Thymus (tissue), 11 donors: Measurements from ENCODE around the gene MAP6D1. TPM values are rescaled to one million over a fixed set of nuclear protein-coding genes. Genes with fewer than 3 reads are reported as not detected.
A peak's percentile ranks its signal among the peaks of the same experiment; 100 is the strongest.
"Not testable (repeated sequence)": the region's sequence is repeated elsewhere in the genome, so short reads cannot be mapped to it uniquely, and the experiment has no call there.

Source experiments
- DNase-seq, 9 donors: peaks; one replicate each; pipeline ENCODE4 v3.0.0-alpha.2; 2013; ENCODE audit warnings: low spot score in 9 of 9, low read depth in 6 of 9, missing footprints in 1 of 9
- H3K27ac ChIP-seq, 2 donors: one replicate each; pipeline ENCODE4 v1.5.1; 2013; ENCODE audit warnings: control low read depth in 1 of 2, low read depth in 1 of 2, low read length in 1 of 2, mild to moderate bottlenecking in 1 of 2, moderate library complexity in 1 of 2
- H3K27me3 ChIP-seq, 2 donors: one replicate each; pipeline ENCODE4 v1.5.1; 2013; ENCODE audit warnings: low read length in 1 of 2; ENCODE audit not compliant: control insufficient read depth in 2 of 2, insufficient read depth in 1 of 2
- H3K36me3 ChIP-seq, 2 donors: one replicate each; pipeline ENCODE4 v1.5.1; 2013; ENCODE audit warnings: low read length in 1 of 2, mild to moderate bottlenecking in 1 of 2, moderate library complexity in 1 of 2; ENCODE audit not compliant: control insufficient read depth in 2 of 2, insufficient read depth in 2 of 2
- H3K4me1 ChIP-seq, 2 donors: one replicate each; pipeline ENCODE4 v1.5.1; 2013; ENCODE audit warnings: low read length in 2 of 2; ENCODE audit not compliant: control insufficient read depth in 2 of 2, insufficient read depth in 2 of 2
- H3K4me3 ChIP-seq, 2 donors: one replicate each; pipeline ENCODE4 v1.5.1; 2013; ENCODE audit warnings: low read length in 2 of 2, control low read depth in 1 of 2, mild to moderate bottlenecking in 1 of 2
- H3K9me3 ChIP-seq, 2 donors: one replicate each; pipeline ENCODE4 v1.5.1; 2013; ENCODE audit warnings: low read length in 1 of 2, mild to moderate bottlenecking in 1 of 2; ENCODE audit not compliant: control insufficient read depth in 2 of 2, insufficient read depth in 1 of 2
- WGBS: extraction: QIAGEN DNeasy Blood & Tissue Kit; methylation state at CpG from one replicate; pipeline ENCODE4 v1.1.7; 2013; 5-methylcytosine and 5-hydroxymethylcytosine counted together
- polyA plus RNA-seq: library from polyadenylated mRNA; stranded (reverse); fragments of 200-250 nt; gene quantifications from one replicate; pipeline ENCODE4 v1.2.3, GENCODE V29; 2013
- total RNA-seq: library from RNA; stranded (reverse); fragments of 120-200 nt; gene quantifications from one replicate; pipeline ENCODE4 v1.2.4, GENCODE V29; 2013
- donor health status: healthy.

The MAP6D1 gene
- total and polyA plus RNA-seq, 2 donors = 4.1 to 4.8 TPM

DNA sequence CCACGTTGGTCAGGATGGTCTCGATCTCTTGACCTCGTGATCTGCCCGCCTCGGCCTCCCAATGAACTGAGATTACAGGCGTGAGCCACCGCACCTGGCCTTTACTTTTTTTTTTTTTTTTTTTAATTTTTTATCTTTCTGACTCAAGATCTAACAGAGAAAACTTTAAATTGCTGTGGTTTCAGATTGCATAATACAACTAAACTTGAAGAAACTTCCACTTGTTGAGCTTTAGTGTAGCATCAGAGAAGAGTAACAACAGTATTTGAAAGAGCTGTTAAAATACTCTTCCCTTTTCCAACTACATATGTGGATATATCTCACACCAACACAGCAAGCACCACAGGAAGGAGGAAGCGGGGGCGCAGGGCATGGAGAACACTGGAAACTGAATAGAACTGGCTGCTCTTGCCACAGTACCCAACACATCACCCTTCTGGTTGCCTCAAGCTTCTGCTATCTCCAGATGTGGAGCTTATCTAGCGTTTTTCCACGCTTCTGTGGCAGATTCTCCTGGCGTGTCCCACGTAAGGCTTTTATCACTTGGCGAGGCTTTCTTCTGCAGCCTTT, 45.4 kb downstream of the MAP6D1 start:
- Histone ChIP-seq H3K36me3 (peaks cover 44 to 83% of the 10 kb centered on the region in 2 donors), H3K27me3 (no peaks in the 10 kb centered on the region), H3K27ac (no peak overlapping the region), H3K9me3 (no peaks in the 10 kb centered on the region), H3K4me1 (no peaks in the 10 kb centered on the region), H3K4me3 (no peak overlapping the region)
- 96% methylated on average over 14 of the region's 14 CpGs for WGBS
- no peak for DNase-seq

DNA sequence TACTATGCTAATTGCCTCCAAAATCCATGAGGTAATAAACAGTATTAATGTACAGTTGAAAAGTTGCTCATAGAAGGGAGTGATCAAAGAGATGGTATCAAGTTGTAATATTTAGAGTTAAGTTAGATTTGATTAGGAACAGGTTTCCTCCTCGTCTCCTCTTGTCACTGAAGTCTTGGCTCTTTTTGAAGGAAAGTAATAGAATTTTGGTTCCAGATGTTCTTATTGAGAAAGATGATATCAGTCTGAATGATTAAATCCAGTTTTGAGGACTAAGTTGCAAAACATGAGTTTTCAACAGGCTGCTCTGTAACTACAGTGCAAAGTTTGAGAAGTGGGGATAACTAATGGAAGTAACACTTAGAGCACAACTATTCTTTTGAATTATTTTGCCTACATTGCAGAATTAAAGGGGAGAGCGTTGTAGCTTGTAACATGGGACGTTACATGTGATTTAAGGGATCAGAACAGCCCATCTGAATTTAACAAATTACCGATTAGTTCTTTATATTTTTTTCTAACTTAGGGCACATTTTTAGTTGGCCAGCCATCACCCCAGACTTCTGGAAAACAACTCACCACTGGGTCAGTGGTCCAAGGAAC, 48.3 kb downstream of the MAP6D1 start:
- H3K9me3 ChIP-seq = no peaks in the 10 kb centered on the region
- H3K4me3 ChIP-seq = no peak overlapping the region
- H3K4me1 ChIP-seq = no peaks in the 10 kb centered on the region
- 98% methylated on average over 4 of the region's 4 CpGs for WGBS
- H3K36me3 ChIP-seq = peaks cover 53 to 89% of the 10 kb centered on the region in 2 donors
- H3K27ac ChIP-seq = no peak overlapping the region
- no peak for DNase-seq
- H3K27me3 ChIP-seq = no peaks in the 10 kb centered on the region

DNA sequence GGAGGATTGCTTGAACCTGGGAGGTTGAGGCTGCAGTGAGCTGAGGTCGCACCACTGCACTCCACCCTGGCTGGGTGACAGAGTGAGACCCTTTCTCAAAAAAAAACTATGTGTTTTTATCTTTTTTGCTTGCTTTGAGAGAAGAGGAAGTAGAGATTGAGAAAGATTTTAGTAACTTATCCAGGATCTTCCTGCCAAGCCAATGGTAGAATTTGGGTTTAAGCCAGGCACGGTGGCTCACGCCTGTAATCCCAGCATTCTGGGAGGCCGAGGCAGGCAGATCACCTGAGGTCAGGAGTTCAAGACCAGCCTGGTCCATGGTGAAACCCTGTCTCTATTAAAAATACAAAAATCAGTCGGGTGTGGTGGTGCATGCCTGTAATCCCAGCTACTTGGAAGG, 48.9 kb downstream of the MAP6D1 start:
- H3K4me3 ChIP-seq, H3K27me3 ChIP-seq, H3K9me3 ChIP-seq, H3K4me1 ChIP-seq, H3K27ac ChIP-seq, DNase-seq: not testable (repeated sequence)
- 95% methylated on average over 5 of the region's 5 CpGs for WGBS
- peaks cover 57 to 87% of the 10 kb centered on the region in 2 donors for H3K36me3 ChIP-seq

DNA sequence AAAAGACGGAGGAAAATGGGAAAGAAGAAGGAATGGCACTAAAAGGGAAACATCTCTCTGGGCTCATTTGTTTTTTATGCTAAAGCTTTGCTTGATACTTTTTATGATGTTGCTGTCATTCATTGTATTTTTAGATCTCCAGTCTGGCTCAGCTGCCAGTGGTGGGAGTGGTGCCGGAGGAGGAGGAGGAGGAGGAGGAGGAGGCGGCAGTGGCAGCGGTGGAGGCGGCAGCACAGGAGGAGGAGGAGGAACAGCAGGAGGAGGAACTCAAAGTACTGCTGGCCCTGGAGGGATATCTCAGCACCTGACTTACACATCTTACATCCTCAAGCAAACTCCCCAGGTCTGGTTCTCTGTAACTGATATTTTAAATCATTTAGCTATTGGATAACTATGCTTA, 49.6 kb downstream of the MAP6D1 start:
- Histone ChIP-seq H3K27ac (no peak overlapping the region), H3K9me3 (no peaks in the 10 kb centered on the region), H3K27me3 (no peaks in the 10 kb centered on the region), H3K36me3 (peaks cover 51 to 85% of the 10 kb centered on the region in 2 donors), H3K4me3 (no peak overlapping the region), H3K4me1 (no peaks in the 10 kb centered on the region)
- DNase-seq = no peak
- WGBS = 90% methylated on average over 5 of the region's 5 CpGs

DNA sequence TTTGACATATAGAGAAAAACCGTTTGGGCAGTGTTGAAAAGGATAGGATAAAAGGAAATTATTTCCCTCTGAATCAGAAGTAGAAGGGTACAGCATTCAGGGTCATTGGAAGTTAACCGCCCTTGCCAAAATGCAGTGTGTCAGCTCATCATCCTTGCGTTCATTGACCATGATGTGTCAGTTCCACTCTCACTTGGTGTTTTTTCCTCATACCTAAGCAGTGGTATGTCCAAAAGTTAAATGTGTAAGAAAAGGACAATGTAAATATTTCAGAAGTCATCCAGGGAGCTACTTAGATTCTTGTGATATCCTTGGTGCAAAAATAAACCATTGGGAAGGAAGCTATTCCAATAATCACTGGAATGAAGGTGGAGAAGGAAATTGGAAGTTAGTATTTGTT, 50.7 kb downstream of the MAP6D1 start:
- WGBS = 96% methylated on average over 3 of the region's 3 CpGs
- Histone ChIP-seq H3K4me1 (no peaks in the 10 kb centered on the region), H3K27me3 (no peaks in the 10 kb centered on the region), H3K9me3 (no peaks in the 10 kb centered on the region), H3K27ac (no peak overlapping the region), H3K36me3 (peaks cover 47 to 76% of the 10 kb centered on the region in 2 donors), H3K4me3 (no peak overlapping the region)
- DNase-seq = no peak

DNA sequence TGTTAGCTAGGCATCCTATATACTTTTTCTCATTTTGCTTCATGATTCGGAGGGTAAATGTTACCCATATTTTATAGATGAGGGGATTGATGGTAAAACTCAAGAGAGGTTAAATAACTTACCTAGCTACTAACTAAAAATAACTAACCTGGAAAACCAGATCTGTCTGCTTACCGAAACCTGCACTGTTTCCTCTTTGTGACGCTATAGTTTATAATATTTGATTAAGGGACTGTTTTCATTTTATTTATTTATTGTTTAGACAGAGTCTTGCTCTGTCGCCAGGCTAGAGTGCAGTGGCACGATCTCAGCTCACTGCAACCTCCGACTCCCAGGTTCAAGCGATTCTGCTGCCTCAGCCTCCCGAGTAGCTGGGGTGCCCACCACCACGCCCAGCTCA, 55.9 kb downstream of the MAP6D1 start:
- 98% methylated on average over 9 of the region's 9 CpGs for WGBS
- H3K4me1 ChIP-seq = peaks cover 2 to 6% of the 10 kb centered on the region in 2 donors

DNA sequence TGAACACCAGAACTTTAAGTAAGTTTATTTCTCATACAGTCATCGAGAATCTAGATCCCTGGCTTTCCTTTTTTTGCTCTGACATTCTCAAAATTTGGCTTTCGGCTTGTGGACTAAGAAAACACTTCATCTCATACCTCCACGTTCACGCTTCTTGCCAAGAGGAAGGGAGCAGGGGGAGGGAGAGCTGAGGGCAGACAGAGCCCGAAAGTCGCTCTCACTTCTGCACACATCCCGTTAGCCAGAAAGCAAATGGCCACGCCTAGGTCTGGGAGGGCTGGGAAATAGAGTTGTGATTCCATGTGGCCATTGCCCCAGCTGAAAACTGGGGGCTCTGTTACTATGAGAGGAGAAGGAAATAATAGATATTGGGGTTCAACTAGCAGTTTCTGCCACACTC, 57.3 kb downstream of the MAP6D1 start:
- H3K4me1 ChIP-seq = peaks cover 2 to 6% of the 10 kb centered on the region in 2 donors
- H3K36me3 ChIP-seq = peaks cover 17 to 47% of the 10 kb centered on the region in 2 donors
- no peaks in the 10 kb centered on the region for H3K9me3 ChIP-seq
- no peak for DNase-seq
- no peak overlapping the region for H3K4me3 ChIP-seq
- H3K27me3 ChIP-seq = no peaks in the 10 kb centered on the region
- WGBS = 95% methylated on average over 8 of the region's 8 CpGs
- no peak overlapping the region for H3K27ac ChIP-seq

More for the DNA sequence above, 55.9 kb downstream of the MAP6D1 start:
- peaks cover 28 to 54% of the 10 kb centered on the region in 2 donors for H3K36me3 ChIP-seq
- H3K4me3 ChIP-seq = no peak overlapping the region
- H3K9me3 ChIP-seq = no peaks in the 10 kb centered on the region
- no peak for DNase-seq
- no peak overlapping the region for H3K27ac ChIP-seq
- H3K27me3 ChIP-seq = no peaks in the 10 kb centered on the region

DNA sequence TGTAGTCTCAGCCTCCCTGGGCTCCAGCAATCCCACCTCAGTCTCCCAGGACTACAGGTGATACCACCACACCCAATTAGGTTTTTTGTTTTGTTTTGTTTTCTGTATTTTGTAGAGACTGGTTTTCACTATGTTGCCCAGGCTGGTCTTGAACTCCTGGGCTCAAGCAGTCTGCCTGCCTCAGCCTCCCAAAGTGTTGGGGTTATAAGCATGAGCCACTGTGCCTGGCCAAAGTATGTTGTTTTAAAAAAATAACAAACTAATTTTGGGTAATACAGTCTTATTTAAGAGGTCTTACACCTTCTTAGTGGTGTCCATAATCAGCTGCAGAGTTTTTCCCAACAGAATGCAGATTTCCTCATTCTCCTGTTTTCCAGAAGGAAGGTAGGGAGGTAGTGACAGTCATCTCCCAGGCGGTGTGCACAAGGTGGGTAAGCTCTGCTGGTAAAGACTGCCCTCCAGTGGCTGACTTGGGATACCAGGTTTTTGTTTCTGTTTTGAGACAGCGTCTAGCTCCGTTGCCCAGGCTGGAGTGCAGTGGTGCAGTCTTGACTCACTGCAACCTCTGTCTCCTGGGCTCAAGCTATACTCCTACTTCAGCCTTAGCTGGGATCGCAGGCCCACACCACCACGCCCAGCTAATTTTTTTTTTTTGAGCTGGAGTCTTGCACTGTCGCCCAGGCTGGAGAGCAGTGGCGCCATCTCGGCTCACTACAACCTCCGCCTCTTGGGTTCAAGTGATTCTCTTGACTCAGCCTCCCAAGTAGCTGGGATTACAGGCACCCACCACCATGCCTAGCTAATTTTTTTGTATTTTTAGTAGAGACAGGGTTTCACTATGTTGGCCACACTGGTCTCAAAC, 58.4 kb downstream of the MAP6D1 start:
- peak; percentile 32 to 86 (median 74) for DNase-seq
- Histone ChIP-seq H3K27me3 (no peaks in the 10 kb centered on the region), H3K36me3 (peaks cover 18 to 47% of the 10 kb centered on the region in 2 donors), H3K9me3 (no peaks in the 10 kb centered on the region), H3K4me1 (peaks cover 2 to 6% of the 10 kb centered on the region in 2 donors), H3K27ac (no peak overlapping the region), H3K4me3 (no peak overlapping the region)
- 83% methylated on average over 9 of the region's 9 CpGs for WGBS

DNA sequence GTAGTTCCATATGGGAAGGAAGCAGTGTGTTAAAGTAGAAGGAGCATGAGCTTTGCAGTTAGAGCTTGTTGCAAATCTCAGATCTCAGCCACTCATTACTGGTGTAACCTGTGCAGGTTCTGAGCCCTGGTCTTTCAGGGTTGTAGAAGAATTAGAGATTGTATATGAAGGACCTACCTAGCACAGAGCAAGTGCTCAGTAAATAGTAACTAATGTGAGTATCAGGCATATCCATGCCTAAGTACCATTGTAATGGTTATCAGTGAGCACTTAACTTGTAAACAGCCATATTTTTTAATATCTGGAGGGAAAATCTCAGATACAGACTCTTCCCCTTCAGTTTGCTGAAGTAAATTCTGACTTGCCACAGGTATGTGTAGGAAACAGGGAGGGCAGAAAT, 59.3 kb downstream of the MAP6D1 start:
- Histone ChIP-seq H3K9me3 (no peaks in the 10 kb centered on the region), H3K27me3 (no peaks in the 10 kb centered on the region), H3K4me1 (peaks cover 2 to 6% of the 10 kb centered on the region in 2 donors), H3K36me3 (peaks cover 22 to 53% of the 10 kb centered on the region in 2 donors), H3K4me3 (no peak overlapping the region), H3K27ac (no peak overlapping the region)
- DNase-seq = no peak
